Embryonic facial prominence (tissue), 1 donor: ENCODE results near the gene FMN1.

Experiments used
- DNase-seq: peaks from one replicate; pipeline ENCODE4 v3.0.0-alpha.2; 2016; ENCODE audit errors: extremely low spot score

Gene FMN1

GRCh38 chr15:32922541-32922940 is 272.0 kb downstream of the FMN1 start:
- no peak for DNase-seq

GRCh38 chr15:32919749-32920414 is 274.6 kb downstream of the FMN1 start:
- no peak for DNase-seq

GRCh38 chr15:32918547-32918946 is 276.0 kb downstream of the FMN1 start:
- DNase-seq: no peak

- no peak for DNase-seq
Measured at GRCh38 chr15:32910839-32911238, 283.7 kb downstream of the FMN1 start.

GRCh38 chr15:32909431-32909830 is 285.1 kb downstream of the FMN1 start:
- DNase-seq: no peak

GRCh38 chr15:32908872-32909271 is 285.6 kb downstream of the FMN1 start:
- no peak for DNase-seq

- DNase-seq: no peak
Measured at GRCh38 chr15:32908135-32908801, 286.2 kb downstream of the FMN1 start.

- no peak for DNase-seq
Measured at GRCh38 chr15:32905481-32905880, 289.0 kb downstream of the FMN1 start.

GRCh38 chr15:32904448-32904847 is 290.1 kb downstream of the FMN1 start:
- no peak for DNase-seq

GRCh38 chr15:32903591-32904290 is 290.8 kb downstream of the FMN1 start:
- no peak for DNase-seq

- no peak for DNase-seq
Measured at GRCh38 chr15:32901995-32902394, 292.5 kb downstream of the FMN1 start.

- no peak for DNase-seq
Measured at GRCh38 chr15:32901192-32901591, 293.3 kb downstream of the FMN1 start.

- DNase-seq: no peak
Measured at GRCh38 chr15:32899126-32899596, 295.4 kb downstream of the FMN1 start.

- no peak for DNase-seq
Measured at GRCh38 chr15:32898414-32898813, 296.1 kb downstream of the FMN1 start.

GRCh38 chr15:32893421-32893820 is 301.1 kb downstream of the FMN1 start:
- DNase-seq: no peak

GRCh38 chr15:32889214-32889613 is 305.3 kb downstream of the FMN1 start:
- no peak for DNase-seq

- no peak for DNase-seq
Measured at GRCh38 chr15:32888221-32888761, 306.2 kb downstream of the FMN1 start.

GRCh38 chr15:32887090-32887489 is 307.4 kb downstream of the FMN1 start:
- no peak for DNase-seq

- DNase-seq: no peak
Measured at GRCh38 chr15:32886459-32886858, 308.1 kb downstream of the FMN1 start.

GRCh38 chr15:32885713-32886112 is 308.8 kb downstream of the FMN1 start:
- no peak for DNase-seq

GRCh38 chr15:32884146-32884545 is 310.4 kb downstream of the FMN1 start:
- DNase-seq: no peak

- no peak for DNase-seq
Measured at GRCh38 chr15:32882955-32883354, 311.6 kb downstream of the FMN1 start.

GRCh38 chr15:32881528-32881927 is 313.0 kb downstream of the FMN1 start:
- DNase-seq: no peak
